ENCODE measurements around the gene ABCB6.

DNA sequence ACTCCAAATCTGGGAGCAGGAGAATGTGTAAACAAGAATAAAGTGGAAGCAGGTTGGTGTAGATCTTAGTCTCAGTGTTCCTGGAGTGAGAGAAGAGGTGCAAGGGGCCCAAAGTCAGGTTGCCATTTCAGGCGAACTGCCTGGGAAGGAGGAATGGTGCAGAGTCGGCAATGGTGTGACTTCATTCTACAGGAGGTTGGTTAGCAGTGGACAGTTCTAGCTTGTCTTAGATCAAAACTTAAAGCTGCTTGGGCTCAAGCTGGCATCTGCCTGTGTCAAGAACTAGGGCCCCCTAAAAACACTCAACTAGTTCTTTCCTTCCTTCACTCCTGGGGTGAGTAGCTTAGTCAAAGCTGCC lies 30.1 kb upstream of the ABCB6 start:
- TF ChIP-seq, protein P1, sequence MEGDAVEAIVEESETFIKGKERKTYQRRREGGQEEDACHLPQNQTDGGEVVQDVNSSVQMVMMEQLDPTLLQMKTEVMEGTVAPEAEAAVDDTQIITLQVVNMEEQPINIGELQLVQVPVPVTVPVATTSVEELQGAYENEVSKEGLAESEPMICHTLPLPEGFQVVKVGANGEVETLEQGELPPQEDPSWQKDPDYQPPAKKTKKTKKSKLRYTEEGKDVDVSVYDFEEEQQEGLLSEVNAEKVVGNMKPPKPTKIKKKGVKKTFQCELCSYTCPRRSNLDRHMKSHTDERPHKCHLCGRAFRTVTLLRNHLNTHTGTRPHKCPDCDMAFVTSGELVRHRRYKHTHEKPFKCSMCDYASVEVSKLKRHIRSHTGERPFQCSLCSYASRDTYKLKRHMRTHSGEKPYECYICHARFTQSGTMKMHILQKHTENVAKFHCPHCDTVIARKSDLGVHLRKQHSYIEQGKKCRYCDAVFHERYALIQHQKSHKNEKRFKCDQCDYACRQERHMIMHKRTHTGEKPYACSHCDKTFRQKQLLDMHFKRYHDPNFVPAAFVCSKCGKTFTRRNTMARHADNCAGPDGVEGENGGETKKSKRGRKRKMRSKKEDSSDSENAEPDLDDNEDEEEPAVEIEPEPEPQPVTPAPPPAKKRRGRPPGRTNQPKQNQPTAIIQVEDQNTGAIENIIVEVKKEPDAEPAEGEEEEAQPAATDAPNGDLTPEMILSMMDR (conservative IDR thresholded peaks at IDR 0.05; ENCODE audit: low read length): no peak
- TF ChIP-seq EZH2phosphoT487 (IDR thresholded peaks at IDR 0.05; ENCODE audit: borderline replicate concordance, low read depth, low read length): no peak

All from OCI-LY7 (cell line).